GM10847 (cell line): Measurements from ENCODE around the gene NFKBIZ.

Source experiments
- POLR2A ChIP-seq: IDR thresholded peaks from 2 replicates; pipeline ENCODE4 v1.6.1; 2011; ENCODE audit not compliant: insufficient read length; ENCODE audit errors: extremely low read depth

The NFKBIZ gene

GRCh38 chr3:101902041-101902440, 52.7 kb downstream of the NFKBIZ start:
- TF ChIP-seq POLR2A, result no peak

- TF ChIP-seq POLR2A, result no peak
Observed at GRCh38 chr3:101903451-101903871, 54.1 kb downstream of the NFKBIZ start.
